ENCODE measurements around the gene HINT3. TPM values are rescaled to one million over a fixed set of nuclear protein-coding genes. Genes with fewer than 3 reads are reported as not detected.

HINT3 gene
- total RNA-seq, 1 experiment from 2014 or later: 12.7 TPM

DNA sequence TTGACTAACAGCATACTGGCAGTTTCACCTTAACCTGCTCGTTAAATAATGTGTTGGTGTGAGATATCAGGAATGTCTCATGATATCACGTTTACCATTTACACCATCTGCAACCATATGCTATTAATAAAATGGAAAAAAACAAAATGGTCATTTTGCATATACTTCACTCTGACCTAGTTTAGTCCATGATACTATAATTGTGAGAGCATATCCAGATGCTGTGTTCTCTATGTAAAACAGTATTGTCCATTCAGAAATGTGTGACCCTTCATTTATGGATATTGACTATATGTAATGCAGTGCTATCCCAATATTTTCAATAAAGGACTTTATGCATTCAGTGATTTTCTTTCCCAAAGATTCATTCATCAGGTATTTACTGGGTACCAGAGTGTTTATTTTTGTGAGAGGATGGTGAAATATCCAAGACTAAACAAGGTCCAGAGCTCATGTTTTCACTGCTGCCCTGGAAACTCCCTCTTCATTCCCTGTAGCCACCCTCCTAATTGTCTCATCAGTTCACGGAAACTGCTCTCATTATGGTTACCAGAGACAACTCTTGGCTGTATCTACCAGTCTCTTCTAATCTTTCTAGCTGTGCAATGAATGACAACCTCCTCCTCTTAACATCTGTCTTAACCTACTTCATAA, 25.7 kb upstream of the HINT3 start:
- ATAC-seq: no peak
- POLR2A ChIA-PET: no interaction called here

More for the DNA sequence above, 25.7 kb upstream of the HINT3 start:
- Histone ChIP-seq H3K36me3 (ENCODE audit: control insufficient read depth in 1 of 2, insufficient read depth in 2 of 2, low read length in 2 of 2) (no peaks in the 10 kb centered on the region), H3K27ac (ENCODE audit: low read depth, low read length) (no peak overlapping the region), H3K4me2 (ENCODE audit: low read length) (no peak overlapping the region), H3K9me2 (ENCODE audit: insufficient read depth) (no peaks in the 10 kb centered on the region), H3K4me1 (ENCODE audit: control insufficient read depth in 1 of 2, insufficient read depth in 2 of 2, low read length in 2 of 2) (no peaks in the 10 kb centered on the region), H3K9ac (ENCODE audit: low read length) (no peak overlapping the region), H3K79me2 (ENCODE audit: insufficient read depth, low read length) (no peaks in the 10 kb centered on the region), H3K9me3 (ENCODE audit: control insufficient read depth in 1 of 2, insufficient read depth in 1 of 2, low read depth in 1 of 2, low read length in 2 of 2) (no peaks in the 10 kb centered on the region), H4K20me1 (ENCODE audit: insufficient read depth) (no peaks in the 10 kb centered on the region), H3K4me3 (replicated peaks in 1 of 2; ENCODE audit: low read depth in 1 of 2, low read length in 2 of 2) (no peak overlapping the region), H2AFZ (ENCODE audit: low read depth, low read length, poor library complexity, severe bottlenecking) (no peak overlapping the region), H3K27me3 (ENCODE audit: insufficient read depth, low read length) (no peaks in the 10 kb centered on the region)
- RAD21 ChIA-PET (ENCODE audit: low non-redundant PET in 1 of 2, low total read pairs in 2 of 2, uncharacterized antibody in 2 of 2, unreplicated experiment in 2 of 2): no interaction called here
- BruUV-seq (replicated peaks): no TSS peak
- intact Hi-C loops (cut with micrococcal nuclease): no loop called here
- TF ChIP-seq EGR1 (IDR thresholded peaks at IDR 0.05; ENCODE audit: low read depth): no peak
- TF ChIP-seq, protein P1, sequence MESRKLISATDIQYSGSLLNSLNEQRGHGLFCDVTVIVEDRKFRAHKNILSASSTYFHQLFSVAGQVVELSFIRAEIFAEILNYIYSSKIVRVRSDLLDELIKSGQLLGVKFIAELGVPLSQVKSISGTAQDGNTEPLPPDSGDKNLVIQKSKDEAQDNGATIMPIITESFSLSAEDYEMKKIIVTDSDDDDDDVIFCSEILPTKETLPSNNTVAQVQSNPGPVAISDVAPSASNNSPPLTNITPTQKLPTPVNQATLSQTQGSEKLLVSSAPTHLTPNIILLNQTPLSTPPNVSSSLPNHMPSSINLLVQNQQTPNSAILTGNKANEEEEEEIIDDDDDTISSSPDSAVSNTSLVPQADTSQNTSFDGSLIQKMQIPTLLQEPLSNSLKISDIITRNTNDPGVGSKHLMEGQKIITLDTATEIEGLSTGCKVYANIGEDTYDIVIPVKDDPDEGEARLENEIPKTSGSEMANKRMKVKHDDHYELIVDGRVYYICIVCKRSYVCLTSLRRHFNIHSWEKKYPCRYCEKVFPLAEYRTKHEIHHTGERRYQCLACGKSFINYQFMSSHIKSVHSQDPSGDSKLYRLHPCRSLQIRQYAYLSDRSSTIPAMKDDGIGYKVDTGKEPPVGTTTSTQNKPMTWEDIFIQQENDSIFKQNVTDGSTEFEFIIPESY (IDR thresholded peaks at IDR 0.05; ENCODE audit: extremely low read depth, insufficient replicate concordance, low read length): no peak
- TF ChIP-seq, protein P2, sequence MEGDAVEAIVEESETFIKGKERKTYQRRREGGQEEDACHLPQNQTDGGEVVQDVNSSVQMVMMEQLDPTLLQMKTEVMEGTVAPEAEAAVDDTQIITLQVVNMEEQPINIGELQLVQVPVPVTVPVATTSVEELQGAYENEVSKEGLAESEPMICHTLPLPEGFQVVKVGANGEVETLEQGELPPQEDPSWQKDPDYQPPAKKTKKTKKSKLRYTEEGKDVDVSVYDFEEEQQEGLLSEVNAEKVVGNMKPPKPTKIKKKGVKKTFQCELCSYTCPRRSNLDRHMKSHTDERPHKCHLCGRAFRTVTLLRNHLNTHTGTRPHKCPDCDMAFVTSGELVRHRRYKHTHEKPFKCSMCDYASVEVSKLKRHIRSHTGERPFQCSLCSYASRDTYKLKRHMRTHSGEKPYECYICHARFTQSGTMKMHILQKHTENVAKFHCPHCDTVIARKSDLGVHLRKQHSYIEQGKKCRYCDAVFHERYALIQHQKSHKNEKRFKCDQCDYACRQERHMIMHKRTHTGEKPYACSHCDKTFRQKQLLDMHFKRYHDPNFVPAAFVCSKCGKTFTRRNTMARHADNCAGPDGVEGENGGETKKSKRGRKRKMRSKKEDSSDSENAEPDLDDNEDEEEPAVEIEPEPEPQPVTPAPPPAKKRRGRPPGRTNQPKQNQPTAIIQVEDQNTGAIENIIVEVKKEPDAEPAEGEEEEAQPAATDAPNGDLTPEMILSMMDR (IDR thresholded peaks at IDR 0.05 in 2 of 3, conservative IDR thresholded peaks at IDR 0.05 in 1 of 3; ENCODE audit: borderline replicate concordance in 1 of 3, insufficient read depth in 1 of 3, low read depth in 2 of 3, low read length in 2 of 3): no peak
- TF ChIP-seq, protein P3, sequence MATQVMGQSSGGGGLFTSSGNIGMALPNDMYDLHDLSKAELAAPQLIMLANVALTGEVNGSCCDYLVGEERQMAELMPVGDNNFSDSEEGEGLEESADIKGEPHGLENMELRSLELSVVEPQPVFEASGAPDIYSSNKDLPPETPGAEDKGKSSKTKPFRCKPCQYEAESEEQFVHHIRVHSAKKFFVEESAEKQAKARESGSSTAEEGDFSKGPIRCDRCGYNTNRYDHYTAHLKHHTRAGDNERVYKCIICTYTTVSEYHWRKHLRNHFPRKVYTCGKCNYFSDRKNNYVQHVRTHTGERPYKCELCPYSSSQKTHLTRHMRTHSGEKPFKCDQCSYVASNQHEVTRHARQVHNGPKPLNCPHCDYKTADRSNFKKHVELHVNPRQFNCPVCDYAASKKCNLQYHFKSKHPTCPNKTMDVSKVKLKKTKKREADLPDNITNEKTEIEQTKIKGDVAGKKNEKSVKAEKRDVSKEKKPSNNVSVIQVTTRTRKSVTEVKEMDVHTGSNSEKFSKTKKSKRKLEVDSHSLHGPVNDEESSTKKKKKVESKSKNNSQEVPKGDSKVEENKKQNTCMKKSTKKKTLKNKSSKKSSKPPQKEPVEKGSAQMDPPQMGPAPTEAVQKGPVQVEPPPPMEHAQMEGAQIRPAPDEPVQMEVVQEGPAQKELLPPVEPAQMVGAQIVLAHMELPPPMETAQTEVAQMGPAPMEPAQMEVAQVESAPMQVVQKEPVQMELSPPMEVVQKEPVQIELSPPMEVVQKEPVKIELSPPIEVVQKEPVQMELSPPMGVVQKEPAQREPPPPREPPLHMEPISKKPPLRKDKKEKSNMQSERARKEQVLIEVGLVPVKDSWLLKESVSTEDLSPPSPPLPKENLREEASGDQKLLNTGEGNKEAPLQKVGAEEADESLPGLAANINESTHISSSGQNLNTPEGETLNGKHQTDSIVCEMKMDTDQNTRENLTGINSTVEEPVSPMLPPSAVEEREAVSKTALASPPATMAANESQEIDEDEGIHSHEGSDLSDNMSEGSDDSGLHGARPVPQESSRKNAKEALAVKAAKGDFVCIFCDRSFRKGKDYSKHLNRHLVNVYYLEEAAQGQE (IDR thresholded peaks at IDR 0.05; ENCODE audit: low read depth): no peak
- no peak for TF ChIP-seq YY1 (IDR thresholded peaks at IDR 0.05; ENCODE audit: extremely low read depth, insufficient replicate concordance, low read depth, low read length)
- TF ChIP-seq JUND (IDR thresholded peaks at IDR 0.05): no peak
- TF ChIP-seq, protein P4, sequence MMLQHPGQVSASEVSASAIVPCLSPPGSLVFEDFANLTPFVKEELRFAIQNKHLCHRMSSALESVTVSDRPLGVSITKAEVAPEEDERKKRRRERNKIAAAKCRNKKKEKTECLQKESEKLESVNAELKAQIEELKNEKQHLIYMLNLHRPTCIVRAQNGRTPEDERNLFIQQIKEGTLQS (IDR thresholded peaks at IDR 0.05): no peak
- TF ChIP-seq CEBPB (IDR thresholded peaks at IDR 0.05; ENCODE audit: low read depth): no peak
- TF ChIP-seq SP1 (IDR thresholded peaks at IDR 0.05; ENCODE audit: low read depth): no peak
- TF ChIP-seq POLR2AphosphoS5 (IDR thresholded peaks at IDR 0.05; ENCODE audit: low read depth, low read length): no peak
- TF ChIP-seq CBX3 (IDR thresholded peaks at IDR 0.05; ENCODE audit: low read depth): no peak
- TF ChIP-seq ZFX (IDR thresholded peaks at IDR 0.05): no peak
- no peak for TF ChIP-seq ZNF274 (IDR thresholded peaks at IDR 0.05; ENCODE audit: low read depth, low read length)
- TF ChIP-seq RAD21 (IDR thresholded peaks at IDR 0.05; ENCODE audit: low read depth): no peak
- TF ChIP-seq SRF (IDR thresholded peaks at IDR 0.05; ENCODE audit: low read depth): no peak
- no peak for TF ChIP-seq EZH2phosphoT487 (IDR thresholded peaks at IDR 0.05; ENCODE audit: borderline replicate concordance)
- CTCF ChIA-PET: no interaction called here
- no peak for DNase-seq (ENCODE audit: low read depth, low spot score)
